Hindlimb muscle (tissue), 1 donor: Measurements from ENCODE around the gene SPNS3. TPM values are rescaled to one million over a fixed set of nuclear protein-coding genes. Genes with fewer than 3 reads are reported as not detected.

Experiments
- DNase-seq: peaks from one replicate; pipeline ENCODE4 v3.0.0-alpha.2; 2013
- polyA plus RNA-seq: library from polyadenylated mRNA; unstranded; fragments of 120-200 nt; gene quantifications from one replicate; pipeline ENCODE4 v1.2.1, GENCODE V29; 2013; ENCODE audit not compliant: insufficient read length

SPNS3 gene
- polyA plus RNA-seq, 1 donor: 0.86 TPM

- DNase-seq: no peak
Observed at GRCh38 chr17:4474093-4474492, 40.4 kb downstream of the SPNS3 start.

- DNase-seq: no peak
Observed at GRCh38 chr17:4475001-4475400, 41.3 kb downstream of the SPNS3 start.

GRCh38 chr17:4475463-4475862 lies 41.7 kb downstream of the SPNS3 start:
- DNase-seq: no peak

- no peak for DNase-seq
Observed at GRCh38 chr17:4476017-4476416, 42.3 kb downstream of the SPNS3 start.

- no peak for DNase-seq
Observed at GRCh38 chr17:4476511-4477070, 42.9 kb downstream of the SPNS3 start.

GRCh38 chr17:4477255-4477791 lies 43.6 kb downstream of the SPNS3 start:
- DNase-seq: no peak

GRCh38 chr17:4478318-4478830 lies 44.6 kb downstream of the SPNS3 start:
- DNase-seq: no peak

- DNase-seq: no peak
Observed at GRCh38 chr17:4479340-4479981, 45.7 kb downstream of the SPNS3 start.

- DNase-seq: no peak
Observed at GRCh38 chr17:4479982-4480751, 46.4 kb downstream of the SPNS3 start.

- no peak for DNase-seq
Observed at GRCh38 chr17:4480929-4481898, 47.5 kb downstream of the SPNS3 start.

- DNase-seq: no peak
Observed at GRCh38 chr17:4482338-4483011, 48.7 kb downstream of the SPNS3 start.

GRCh38 chr17:4483012-4483840 lies 49.5 kb downstream of the SPNS3 start:
- DNase-seq: no peak

GRCh38 chr17:4485676-4486646 lies 52.2 kb downstream of the SPNS3 start:
- no peak for DNase-seq

GRCh38 chr17:4487296-4487695 lies 53.6 kb downstream of the SPNS3 start:
- DNase-seq: no peak

GRCh38 chr17:4487820-4488716 lies 54.3 kb downstream of the SPNS3 start:
- no peak for DNase-seq

GRCh38 chr17:4488989-4489595 lies 55.4 kb downstream of the SPNS3 start:
- DNase-seq: no peak

- no peak for DNase-seq
Observed at GRCh38 chr17:4490109-4490591, 56.4 kb downstream of the SPNS3 start.

- DNase-seq: no peak
Observed at GRCh38 chr17:4490637-4491061, 56.9 kb downstream of the SPNS3 start.
